ENCODE results near the gene TRMT5. TPM values are rescaled to one million over a fixed set of nuclear protein-coding genes. Genes with fewer than 3 reads are reported as not detected.

The TRMT5 gene
- total and polyA plus RNA-seq, 9 of the 15 experiments (the other 6 are each of a cell fraction or from before 2014, with no cell fraction given), result 8.4 to 20.0 (median 15.1) TPM

DNA sequence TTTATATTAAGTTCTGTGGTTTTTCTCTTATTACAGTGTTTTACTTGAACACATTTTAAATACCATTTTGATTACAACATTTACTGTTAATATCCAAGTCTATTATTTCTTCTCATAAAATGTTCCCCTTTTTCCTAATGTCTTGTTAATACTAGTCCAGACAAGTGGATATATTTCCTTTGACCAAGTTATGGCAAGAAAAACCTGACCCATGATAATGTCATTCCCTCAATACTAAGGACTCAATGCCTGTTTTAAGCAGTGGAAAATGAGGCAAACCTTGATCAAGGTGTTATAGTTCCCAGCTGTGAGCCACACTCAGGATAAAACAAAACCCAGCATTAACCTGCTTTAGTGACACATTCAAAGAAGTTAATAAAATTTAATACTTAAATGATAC is 12.2 kb downstream of the TRMT5 start (continued):
- TF ChIP-seq ERF (CRISPR knock-in tag; IDR thresholded peaks at IDR 0.05) (no peak), GATAD2B (IDR thresholded peaks at IDR 0.05; ENCODE audit: borderline replicate concordance) (no peak), L3MBTL2 (IDR thresholded peaks at IDR 0.05) (no peak), ZNF12 (CRISPR knock-in tag; IDR thresholded peaks at IDR 0.05) (no peak), SIX5 (IDR thresholded peaks at IDR 0.05; ENCODE audit: borderline replicate concordance in 1 of 2, insufficient read depth in 1 of 2, low read depth in 1 of 2, low read length in 2 of 2) (no peak), ZNF445 (CRISPR knock-in tag; IDR thresholded peaks at IDR 0.05; ENCODE audit: low read depth) (no peak), CCAR2 (IDR thresholded peaks at IDR 0.05; ENCODE audit: low read depth, low read length) (no peak), CGGBP1 (CRISPR knock-in tag; IDR thresholded peaks at IDR 0.05) (no peak), KAT8 (IDR thresholded peaks at IDR 0.05; ENCODE audit: low read depth) (no peak)

GRCh38 chr14:60968099-60968498 is 12.8 kb downstream of the TRMT5 start:
- H2AFZ ChIP-seq (ENCODE audit: low read depth, low read length), result no peak overlapping the region
- FAIRE-seq (no peak), ATAC-seq (no peak), DNase-seq (ENCODE audit: extremely low read depth in 1 of 4, low spot score in 3 of 4) (no peak)
- no peak overlapping the region for H3K27ac ChIP-seq (ENCODE audit: extremely low read depth, low read depth, low read length)
- H3K79me2 ChIP-seq (ENCODE audit: control insufficient read depth, insufficient read depth, low read length), result no peaks in the 10 kb centered on the region
- in situ Hi-C loops (cut with MboI) (no loop called here), intact Hi-C loops (cut with micrococcal nuclease) (no loop called here)
- ChIA-PET POLR2A (interaction anchor here (1.3 kb wide), 1 partner anchor 11 kb away, joined by 6 read pairs; no protein-coding TSS in a partner anchor), CTCF (ENCODE audit: low intra/inter-chr PET ratio) (no interaction called here)
- H3K27me3 ChIP-seq (ENCODE audit: control insufficient read depth in 2 of 2, insufficient read depth in 2 of 2, low read length in 2 of 2), result no peaks in the 10 kb centered on the region
- no peaks in the 10 kb centered on the region for H3K36me3 ChIP-seq (ENCODE audit: control insufficient read depth, insufficient read depth, low read length)
- no peaks in the 10 kb centered on the region for H3K9me3 ChIP-seq (replicated peaks; ENCODE audit: control insufficient read depth, insufficient read depth, low read depth, low read length)
- H3K9me1 ChIP-seq (ENCODE audit: control insufficient read depth, insufficient read depth, low read length), result no peaks in the 10 kb centered on the region
- no TSS peak for BruUV-seq (replicated peaks)
- H3K4me2 ChIP-seq (ENCODE audit: insufficient read depth, low read length), result no peak overlapping the region
- no peaks in the 10 kb centered on the region for H4K20me1 ChIP-seq (replicated peaks; ENCODE audit: control insufficient read depth, insufficient read depth, low read length)
- WGBS (ENCODE audit: insufficient coverage, low coverage, missing lambda C conversion rate), result 91% methylated on average over 1 of the region's 1 CpG
- no peak overlapping the region for H3K9ac ChIP-seq (ENCODE audit: insufficient read depth in 1 of 2, low read depth in 2 of 2, low read length in 2 of 2)
- H3K4me1 ChIP-seq (replicated peaks in 1 of 2; ENCODE audit: control insufficient read depth in 2 of 2, insufficient read depth in 2 of 2, low read length in 2 of 2), result peaks cover under 1 to 5% of the 10 kb centered on the region in 2 experiments; a peak in 3 of 5 replicates
- H3K4me3 ChIP-seq, result no peak overlapping the region
- no peak for TF ChIP-seq VEZF1 (CRISPR knock-in tag; IDR thresholded peaks at IDR 0.05)
- TF ChIP-seq U2AF2 (optimal IDR thresholded peaks at IDR 0.05; ENCODE audit: low read depth, low read length), result no peak
- no peak for TF ChIP-seq ZFPM2 (CRISPR knock-in tag; IDR thresholded peaks at IDR 0.05)
- no peak for TF ChIP-seq ZNF224 (CRISPR knock-in tag; IDR thresholded peaks at IDR 0.05)
- no peak for TF ChIP-seq TARDBP (IDR thresholded peaks at IDR 0.05)
- no peak for TF ChIP-seq PML (IDR thresholded peaks at IDR 0.05; ENCODE audit: low read length)
- no peak for TF ChIP-seq EP300 (IDR thresholded peaks at IDR 0.05; ENCODE audit: low read length)
- TF ChIP-seq TCF7 (IDR thresholded peaks at IDR 0.05; ENCODE audit: borderline replicate concordance), result no peak
- TF ChIP-seq NFE2 (IDR thresholded peaks at IDR 0.05; ENCODE audit: low read depth), result no peak
- TF ChIP-seq MLX (CRISPR knock-in tag; conservative IDR thresholded peaks at IDR 0.05), result no peak
- no peak for TF ChIP-seq PREB (CRISPR knock-in tag; IDR thresholded peaks at IDR 0.05)
- TF ChIP-seq SMAD1 (IDR thresholded peaks at IDR 0.05; ENCODE audit: low read depth, low read length, partially characterized antibody), result no peak
- TF ChIP-seq RHOXF2B (CRISPR knock-in tag; conservative IDR thresholded peaks at IDR 0.05), result no peak
